Mucosa of gallbladder (tissue), 1 donor: Measurements from ENCODE around the gene HAAO. TPM values are rescaled to one million over a fixed set of nuclear protein-coding genes. Genes with fewer than 3 reads are reported as not detected.

Experiments
- DNase-seq: peaks from one replicate; pipeline ENCODE4 v3.0.0-alpha.2; 2020; ENCODE audit warnings: low spot score
- total RNA-seq: library from RNA; stranded (reverse); gene quantifications from one replicate; pipeline ENCODE4 v1.2.1, GENCODE V29; 2021
- donor health status: DM: no; HTN: no; CAD: no.

HAAO gene
- total RNA-seq, 1 donor from 2014 or later = 20.9 TPM

GRCh38 chr2:42768706-42769256, 23.6 kb downstream of the HAAO start:
- no peak for DNase-seq

GRCh38 chr2:42767899-42768705, 24.3 kb downstream of the HAAO start:
- DNase-seq = no peak

- DNase-seq = no peak
Measured at GRCh38 chr2:42767080-42767898, 25.1 kb downstream of the HAAO start.

- DNase-seq = no peak
Measured at GRCh38 chr2:42765686-42766085, 26.7 kb downstream of the HAAO start.

GRCh38 chr2:42764901-42765300, 27.5 kb downstream of the HAAO start:
- no peak for DNase-seq

GRCh38 chr2:42764096-42764495, 28.3 kb downstream of the HAAO start, which contains the start of gene OXER1:
Gene OXER1, minus strand, starts transcription at chr2:42764135. Its CDS starts 73 bp downstream, at chr2:42764062.
- DNase-seq = no peak

- DNase-seq = no peak
Measured at GRCh38 chr2:42762823-42763804, 29.3 kb downstream of the HAAO start.

- no peak for DNase-seq
Measured at GRCh38 chr2:42762155-42762554, 30.2 kb downstream of the HAAO start.

- no peak for DNase-seq
Measured at GRCh38 chr2:42761554-42761953, 30.8 kb downstream of the HAAO start.

- DNase-seq = no peak
Measured at GRCh38 chr2:42758751-42759150, 33.6 kb downstream of the HAAO start.

GRCh38 chr2:42757981-42758740, 34.2 kb downstream of the HAAO start:
- DNase-seq = no peak

GRCh38 chr2:42756966-42757513, 35.3 kb downstream of the HAAO start:
- no peak for DNase-seq

- no peak for DNase-seq
Measured at GRCh38 chr2:42756150-42756775, 36.1 kb downstream of the HAAO start.

- no peak for DNase-seq
Measured at GRCh38 chr2:42755191-42755880, 37.0 kb downstream of the HAAO start.

GRCh38 chr2:42754776-42755140, 37.6 kb downstream of the HAAO start:
- DNase-seq = no peak

- no peak for DNase-seq
Measured at GRCh38 chr2:42754021-42754775, 38.2 kb downstream of the HAAO start.

- DNase-seq = no peak
Measured at GRCh38 chr2:42752816-42753813, 39.3 kb downstream of the HAAO start.
